PC-9 (cell line): ENCODE measurements around the gene PCSK5. TPM values are rescaled to one million over a fixed set of nuclear protein-coding genes. Genes with fewer than 3 reads are reported as not detected.

Experiments
- BruUV-seq: library from RNA; stranded (reverse); fragments of 400-500 nt; replicated peaks from 2 replicates; lab custom pipeline; 2021; lab: Mats Ljungman, UMichigan
- CTCF ChIA-PET: fragments of 300-600 bp; sonication (Branson Sonifier 250); formaldehyde crosslinking; loops from one replicate; lab custom pipeline; 2022; ENCODE audit warnings: antibody characterized with exemption; lab: Charles Lee
- POLR2A ChIA-PET: fragments of 300-600 bp; sonication (Branson Sonifier 250); formaldehyde crosslinking; loops from one replicate; lab custom pipeline; 2022; ENCODE audit warnings: antibody characterized with exemption; ENCODE audit not compliant: unreplicated experiment; lab: Charles Lee
- DNase-seq, 2 experiments: peaks; one replicate each; pipeline versions ENCODE4 v3.0.0 to v3.0.0-alpha.2; 2015 to 2022; ENCODE audit warnings: mixed read lengths in 1 of 2
- H2AFZ ChIP-seq: fragments of 200-600 bp; sonication (generic); 2 replicates; pipeline ENCODE4 v1.8.1; 2017; ENCODE audit warnings: antibody characterized with exemption
- H3F3A ChIP-seq: fragments of 200-600 bp; sonication (generic); 2 replicates; pipeline ENCODE4 v1.8.1; 2017; ENCODE audit warnings: antibody characterized with exemption, mild to moderate bottlenecking, low read depth; ENCODE audit not compliant: insufficient read depth
- H3K27ac ChIP-seq: fragments of 200-600 bp; sonication (generic); 2 replicates; pipeline ENCODE4 v1.6.1; 2016; ENCODE audit warnings: mixed run types
- H3K27me3 ChIP-seq: fragments of 200-600 bp; sonication (generic); 2 replicates; pipeline ENCODE4 v1.6.1; 2016; ENCODE audit warnings: low read depth, mixed run types; ENCODE audit not compliant: insufficient read depth
- H3K36me3 ChIP-seq: fragments of 200-600 bp; sonication (generic); 2 replicates; pipeline ENCODE4 v1.6.1; 2016; ENCODE audit warnings: low read depth, mixed run types
- H3K4me1 ChIP-seq: fragments of 200-600 bp; sonication (generic); replicated peaks from 2 replicates; pipeline ENCODE4 v1.6.1; 2016; ENCODE audit warnings: mixed run types; ENCODE audit not compliant: insufficient read depth
- H3K4me2 ChIP-seq: fragments of 200-600 bp; sonication (generic); 2 replicates; pipeline ENCODE4 v1.6.1; 2017; ENCODE audit warnings: mixed run types
- H3K4me3 ChIP-seq: fragments of 200-600 bp; sonication (generic); 2 replicates; pipeline ENCODE4 v1.6.1; 2016; ENCODE audit warnings: mixed run types
- H3K79me2 ChIP-seq: fragments of 200-600 bp; sonication (generic); 2 replicates; pipeline ENCODE4 v1.6.1; 2017; ENCODE audit warnings: low read depth, mixed run types
- H3K9me2 ChIP-seq: fragments of 200-600 bp; sonication (generic); 2 replicates; pipeline ENCODE4 v1.8.1; 2017; ENCODE audit warnings: mild to moderate bottlenecking; ENCODE audit not compliant: insufficient read depth
- H3K9me3 ChIP-seq: fragments of 200-600 bp; sonication (generic); 2 replicates; pipeline ENCODE4 v1.8.1; 2016; ENCODE audit warnings: low read depth; ENCODE audit not compliant: insufficient read depth
- H4K20me1 ChIP-seq: fragments of 200-600 bp; sonication (generic); 2 replicates; pipeline ENCODE4 v1.8.1; 2017; ENCODE audit not compliant: insufficient read depth
- CTCF ChIP-seq: fragments of 200-600 bp; sonication (generic); conservative IDR thresholded peaks from 2 replicates; pipeline ENCODE4 v1.6.1; 2017; ENCODE audit warnings: mixed run types, antibody characterized with exemption, mild to moderate bottlenecking, moderate library complexity
- EZH2 ChIP-seq: fragments of 200-600 bp; sonication (generic); IDR thresholded peaks from 2 replicates; pipeline ENCODE4 v1.8.0; 2017; ENCODE audit warnings: antibody characterized with exemption, low read depth
- intact Hi-C: fragments of 100-400 bp; cut with micrococcal nuclease; formaldehyde crosslinking; loops from one replicate; pipeline ENCODE4 v1.10.0; 2022; ENCODE audit not compliant: unreplicated experiment
- total RNA-seq: library from RNA; stranded (reverse); gene quantifications from 2 replicates; pipeline ENCODE4 v1.2.3, GENCODE V29; 2021

Gene PCSK5
- total RNA-seq, 1 experiment from 2014 or later: 8.2 TPM

DNA sequence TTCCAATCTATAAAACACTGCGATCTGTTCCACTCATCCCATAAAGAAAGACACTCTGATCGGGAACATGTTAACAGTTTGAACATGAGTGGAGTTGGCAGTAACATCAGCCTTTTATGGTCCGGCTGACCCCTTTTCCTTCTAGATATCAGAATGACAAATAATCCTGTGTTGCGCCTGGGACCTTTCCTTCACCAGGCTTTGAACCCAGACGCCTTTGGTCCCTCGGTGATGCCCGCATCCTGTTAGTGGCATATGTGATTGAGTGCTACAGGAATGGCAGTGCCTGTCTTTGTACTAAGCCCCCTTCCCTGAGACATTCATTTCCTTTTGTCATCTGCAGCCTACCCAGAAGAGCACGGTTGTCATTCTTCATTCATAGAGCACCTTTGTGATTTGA, 209.0 kb downstream of the PCSK5 start:
- Histone ChIP-seq H3K27me3 (no peaks in the 10 kb centered on the region), H2AFZ (no peak overlapping the region), H3K4me2 (no peak overlapping the region), H3K4me3 (no peak overlapping the region), H3K79me2 (no peaks in the 10 kb centered on the region), H3K36me3 (0 out of 2 replicates have a peak, but pooled peaks cover 3% of the 10 kb centered on the region), H3K4me1 (no peaks in the 10 kb centered on the region), H3K9me2 (no peaks in the 10 kb centered on the region), H3K9me3 (no peaks in the 10 kb centered on the region), H4K20me1 (no peaks in the 10 kb centered on the region), H3F3A (no peaks in the 10 kb centered on the region), H3K27ac (no peak overlapping the region)
- ChIA-PET POLR2A (no interaction called here), CTCF (no interaction called here)
- intact Hi-C loops: no loop called here
- TF ChIP-seq CTCF: no peak
- no peak for TF ChIP-seq EZH2
- DNase-seq: no peak
- BruUV-seq: no TSS peak

DNA sequence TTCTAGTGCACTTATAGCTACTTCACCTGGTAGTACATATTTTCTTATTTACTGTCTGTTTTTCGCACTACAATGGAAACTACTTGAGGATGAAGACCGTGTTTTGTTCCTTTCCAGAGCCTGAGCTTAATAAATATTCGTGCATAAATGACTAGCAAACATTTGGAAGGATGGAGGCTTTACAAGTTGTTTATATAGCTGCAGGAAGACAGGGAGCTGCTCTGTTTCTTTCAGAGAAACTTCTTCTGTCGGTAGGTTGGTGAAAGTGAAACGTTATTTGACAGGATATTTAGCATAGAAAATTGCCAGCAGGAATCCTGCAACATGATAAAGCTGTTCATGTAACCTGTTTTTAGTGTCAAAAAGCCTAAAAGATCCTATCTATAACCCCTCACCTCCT, 210.6 kb downstream of the PCSK5 start:
- H4K20me1 ChIP-seq: no peaks in the 10 kb centered on the region
- no peaks in the 10 kb centered on the region for H3K36me3 ChIP-seq
- POLR2A ChIA-PET: no interaction called here
- no peak overlapping the region for H3K4me3 ChIP-seq
- H3K27me3 ChIP-seq: no peaks in the 10 kb centered on the region
- DNase-seq: no peak
- no peak for TF ChIP-seq CTCF
- TF ChIP-seq EZH2: no peak
- intact Hi-C loops: no loop called here
- H3K4me2 ChIP-seq: no peak overlapping the region
- no peaks in the 10 kb centered on the region for H3K4me1 ChIP-seq
- H3K9me3 ChIP-seq: no peaks in the 10 kb centered on the region
- CTCF ChIA-PET: no interaction called here
- no peaks in the 10 kb centered on the region for H3F3A ChIP-seq
- BruUV-seq: no TSS peak
- no peaks in the 10 kb centered on the region for H3K79me2 ChIP-seq
- H3K27ac ChIP-seq: no peak overlapping the region
- H3K9me2 ChIP-seq: no peaks in the 10 kb centered on the region
- no peak overlapping the region for H2AFZ ChIP-seq

DNA sequence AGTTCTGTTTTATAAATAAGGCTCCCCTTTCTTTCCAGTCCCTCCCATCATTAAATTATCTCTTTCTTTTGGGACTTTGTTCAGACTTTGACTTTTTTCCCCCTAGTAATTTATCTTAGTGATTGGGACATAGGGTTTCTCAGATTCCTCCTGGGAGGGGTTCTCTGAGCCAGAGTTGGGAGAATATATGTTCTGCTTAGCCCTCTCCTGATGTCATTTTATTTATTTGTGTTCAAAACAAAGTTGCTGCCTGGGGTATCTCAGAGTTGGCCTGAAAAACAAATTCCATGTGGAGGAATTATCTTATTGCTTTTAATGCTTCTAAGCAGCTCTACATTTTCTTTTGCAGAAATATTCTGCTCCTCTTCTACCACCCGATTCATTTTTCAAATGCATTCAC, 211.0 kb downstream of the PCSK5 start:
- no TSS peak for BruUV-seq
- intact Hi-C loops: no loop called here
- Histone ChIP-seq H3K4me3 (no peak overlapping the region), H3K27ac (no peak overlapping the region), H3K4me1 (no peaks in the 10 kb centered on the region), H3K4me2 (no peak overlapping the region), H4K20me1 (no peaks in the 10 kb centered on the region), H2AFZ (no peak overlapping the region), H3K27me3 (no peaks in the 10 kb centered on the region), H3F3A (no peaks in the 10 kb centered on the region), H3K9me3 (no peaks in the 10 kb centered on the region), H3K36me3 (no peaks in the 10 kb centered on the region), H3K9me2 (no peaks in the 10 kb centered on the region), H3K79me2 (no peaks in the 10 kb centered on the region)
- ChIA-PET CTCF (no interaction called here), POLR2A (no interaction called here)
- no peak for TF ChIP-seq EZH2
- no peak for TF ChIP-seq CTCF
- DNase-seq: no peak
